IPS-15b (cell line): ENCODE results near the gene SYNPO2.
"Not testable (repeated sequence)": the region's sequence is repeated elsewhere in the genome, so short reads cannot be mapped to it uniquely, and the experiment has no call there.

Experiments
- H3K27me3 ChIP-seq: one replicate; pipeline ENCODE4 v1.6.1; 2013; ENCODE audit warnings: low read length; ENCODE audit not compliant: control insufficient read depth, insufficient read depth
- H3K36me3 ChIP-seq: one replicate; pipeline ENCODE4 v1.6.1; 2013; ENCODE audit warnings: low read length; ENCODE audit not compliant: control insufficient read depth, insufficient read depth
- H3K4me1 ChIP-seq: one replicate; pipeline ENCODE4 v1.6.1; 2013; ENCODE audit warnings: mild to moderate bottlenecking, low read length; ENCODE audit not compliant: control insufficient read depth, insufficient read depth
- H3K4me3 ChIP-seq: one replicate; pipeline ENCODE4 v1.5.1; 2013; ENCODE audit warnings: low read depth, low read length
- H3K9ac ChIP-seq: one replicate; pipeline ENCODE4 v1.6.1; 2013; ENCODE audit warnings: low read depth, mild to moderate bottlenecking, low read length
- H3K9me3 ChIP-seq: one replicate; pipeline ENCODE4 v1.6.1; 2013; ENCODE audit warnings: mild to moderate bottlenecking, low read length; ENCODE audit not compliant: control insufficient read depth, insufficient read depth

Gene SYNPO2

DNA sequence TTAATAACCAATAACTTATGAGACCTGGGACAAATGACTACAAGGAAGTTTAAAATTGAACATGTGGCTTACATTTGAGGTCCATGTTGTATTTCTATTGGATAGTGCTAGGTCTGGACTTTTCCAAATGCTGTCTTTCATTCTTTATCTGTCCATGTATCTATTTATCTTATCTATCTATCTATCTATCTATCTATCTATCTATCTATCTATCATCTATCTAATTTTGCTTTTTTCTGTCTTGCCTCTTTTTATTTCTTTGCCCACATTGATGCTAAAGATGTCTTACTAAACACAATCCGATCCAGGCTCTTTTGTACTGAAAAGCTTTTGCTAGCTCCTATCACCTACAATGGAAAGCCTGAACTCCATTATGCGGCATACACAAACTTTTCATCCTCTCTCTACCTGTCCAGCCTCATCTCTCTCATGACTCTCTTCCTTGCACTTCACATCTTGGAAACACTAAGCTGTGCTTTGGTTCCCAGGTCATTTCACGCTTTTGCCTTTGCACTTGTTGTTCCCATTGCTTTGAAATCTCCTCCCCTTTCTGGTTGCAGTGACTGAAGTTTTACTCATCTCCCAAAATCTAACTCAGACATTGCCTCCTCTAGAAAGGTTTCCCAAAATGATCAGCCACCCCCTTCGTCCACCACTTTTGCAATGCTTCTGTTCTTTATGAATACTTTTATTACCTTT, 107.2 kb downstream of the SYNPO2 start:
- H3K4me1 ChIP-seq: peaks cover 3% of the 10 kb centered on the region
- H3K9ac ChIP-seq: no peak overlapping the region
- no peaks in the 10 kb centered on the region for H3K27me3 ChIP-seq
- no peaks in the 10 kb centered on the region for H3K36me3 ChIP-seq
- H3K9me3 ChIP-seq: no peaks in the 10 kb centered on the region
- H3K4me3 ChIP-seq: no peak overlapping the region

DNA sequence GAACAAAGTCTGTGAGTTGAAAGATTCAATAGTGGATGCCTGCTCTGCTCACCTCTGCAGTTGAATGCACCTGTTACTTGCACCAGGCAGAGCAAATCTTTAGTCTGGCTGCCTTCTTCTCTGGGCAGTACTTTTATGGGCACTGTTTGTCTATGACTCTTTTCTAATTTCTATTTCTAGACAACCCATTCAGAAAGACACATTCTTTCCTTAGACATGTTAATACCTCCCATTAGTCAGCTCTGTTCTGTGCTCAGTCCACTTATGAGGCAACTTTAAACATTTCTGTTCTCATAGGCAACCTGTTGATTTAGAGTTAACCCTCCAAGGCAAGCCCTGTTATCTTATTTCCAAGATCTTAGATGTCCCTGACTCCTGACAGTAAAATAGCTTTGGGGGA, 108.9 kb downstream of the SYNPO2 start:
- H3K4me3 ChIP-seq: no peak overlapping the region
- H3K4me1 ChIP-seq: peaks cover 3% of the 10 kb centered on the region
- H3K36me3 ChIP-seq: no peaks in the 10 kb centered on the region
- no peak overlapping the region for H3K9ac ChIP-seq
- no peaks in the 10 kb centered on the region for H3K9me3 ChIP-seq
- H3K27me3 ChIP-seq: no peaks in the 10 kb centered on the region

DNA sequence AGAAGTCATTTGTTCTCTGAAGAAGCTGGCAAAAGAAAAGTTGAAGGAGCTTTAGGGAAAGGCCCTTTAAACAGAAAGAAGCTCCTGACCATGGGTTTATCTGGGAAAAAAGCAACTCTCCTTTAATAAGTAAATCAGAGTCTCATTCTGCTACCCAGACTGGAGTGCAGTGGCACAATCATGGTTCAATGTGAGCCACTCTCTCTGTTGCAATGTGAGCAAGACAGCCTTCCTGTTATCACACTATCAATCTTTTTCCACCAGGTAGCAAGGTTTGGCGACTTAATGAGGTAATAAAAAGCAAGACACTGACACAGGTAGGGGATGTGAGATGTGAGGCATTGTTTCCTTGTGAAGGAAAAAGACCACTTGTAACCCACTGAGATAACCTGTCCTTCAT, 111.3 kb downstream of the SYNPO2 start:
- Histone ChIP-seq H3K36me3 (no peaks in the 10 kb centered on the region), H3K9ac (no peak overlapping the region), H3K27me3 (no peaks in the 10 kb centered on the region), H3K4me1 (peaks cover 3% of the 10 kb centered on the region), H3K9me3 (no peaks in the 10 kb centered on the region), H3K4me3 (no peak overlapping the region)

DNA sequence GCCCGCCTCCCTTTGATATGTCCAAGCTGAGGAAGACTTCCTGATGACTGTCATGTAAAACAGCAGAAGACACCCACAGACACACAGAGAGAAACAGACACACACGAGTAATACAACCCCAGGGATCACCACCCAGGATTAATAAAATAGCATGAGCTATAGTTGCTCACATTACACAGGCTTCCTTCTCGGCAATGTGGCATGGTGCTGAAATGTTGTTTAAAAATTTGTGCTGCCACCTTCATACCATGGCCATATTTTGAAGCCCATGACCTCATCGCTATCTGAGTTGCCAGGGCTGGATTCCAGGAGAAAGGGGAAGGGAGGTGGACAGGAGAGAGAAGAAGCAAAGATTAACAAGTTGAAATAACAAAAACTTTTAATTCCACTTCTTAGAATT, 111.7 kb downstream of the SYNPO2 start:
- Histone ChIP-seq H3K9me3 (no peaks in the 10 kb centered on the region), H3K27me3 (no peaks in the 10 kb centered on the region), H3K36me3 (no peaks in the 10 kb centered on the region), H3K4me3 (no peak overlapping the region), H3K4me1 (peaks cover 3% of the 10 kb centered on the region), H3K9ac (no peak overlapping the region)

DNA sequence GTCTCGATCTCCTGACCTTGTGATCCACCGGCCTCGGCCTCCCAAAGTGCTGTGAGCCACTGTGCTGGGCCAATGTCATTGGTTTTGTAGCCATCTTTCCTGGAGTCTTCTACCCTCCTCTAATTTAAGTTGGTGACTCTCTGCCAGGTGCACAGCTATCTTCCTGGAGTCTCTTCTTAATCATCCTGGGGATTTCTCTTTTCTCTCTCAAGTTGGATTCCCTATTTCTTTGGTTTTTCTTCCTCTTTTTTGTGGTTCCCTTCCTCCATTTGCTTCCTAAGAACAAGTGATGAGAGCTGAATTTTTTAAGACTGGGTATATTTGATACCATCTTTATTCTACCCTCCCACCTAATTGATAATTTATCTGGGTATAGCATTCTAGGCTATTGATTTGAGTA, 113.8 kb downstream of the SYNPO2 start:
- H3K9me3 ChIP-seq: no peaks in the 10 kb centered on the region
- no peaks in the 10 kb centered on the region for H3K36me3 ChIP-seq
- H3K27me3 ChIP-seq: no peaks in the 10 kb centered on the region
- H3K4me3 ChIP-seq: no peak overlapping the region
- H3K4me1 ChIP-seq: peaks cover 3% of the 10 kb centered on the region
- H3K9ac ChIP-seq: no peak overlapping the region

DNA sequence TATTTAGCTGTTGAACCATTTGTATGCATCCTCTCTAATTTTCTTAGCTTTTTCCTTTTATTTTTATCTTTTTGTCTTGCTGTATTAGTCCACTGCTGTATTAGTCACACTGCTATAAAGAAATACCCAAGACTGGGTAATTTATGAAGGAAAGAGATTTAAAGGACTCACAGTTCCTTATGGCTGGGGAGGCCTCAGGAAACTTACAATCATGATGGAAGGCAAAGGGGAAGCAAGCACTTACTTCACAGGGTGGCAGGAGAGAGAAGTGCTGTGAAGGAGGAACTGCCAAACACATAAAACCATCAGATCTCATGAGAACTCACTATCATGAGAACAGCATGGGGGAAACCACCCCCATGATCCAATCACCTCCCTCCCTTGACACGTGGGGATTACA, 114.3 kb downstream of the SYNPO2 start:
- not testable (repeated sequence) for H3K4me1 ChIP-seq, H3K9me3 ChIP-seq, H3K9ac ChIP-seq, H3K4me3 ChIP-seq, H3K36me3 ChIP-seq, H3K27me3 ChIP-seq

DNA sequence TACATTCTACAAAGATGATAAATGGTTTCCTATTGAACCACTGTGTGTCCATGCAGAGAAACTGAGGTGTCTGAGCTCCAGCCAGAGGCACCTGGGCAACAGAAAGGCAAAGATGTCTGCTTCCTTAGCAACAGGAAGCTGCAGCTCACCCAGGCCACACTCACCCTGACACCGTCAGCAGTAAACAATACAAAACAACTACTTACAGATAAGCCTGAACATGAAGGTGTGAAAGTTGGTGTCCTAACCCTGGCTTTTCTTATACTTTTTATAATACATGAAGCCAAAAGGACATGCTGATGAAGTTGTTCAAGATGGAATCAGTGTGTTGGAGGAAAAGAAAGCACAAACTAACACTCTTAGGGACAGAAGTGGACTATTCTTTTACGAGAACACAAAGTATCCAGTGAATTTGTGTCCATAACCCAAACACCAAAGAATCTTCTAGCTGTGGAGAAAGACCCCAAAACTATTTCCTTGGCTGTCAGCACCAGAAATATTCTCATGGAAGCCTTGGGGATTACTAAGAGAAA, 117.3 kb downstream of the SYNPO2 start:
- Histone ChIP-seq H3K36me3 (no peaks in the 10 kb centered on the region), H3K9ac (no peak overlapping the region), H3K4me1 (no peaks in the 10 kb centered on the region), H3K9me3 (no peaks in the 10 kb centered on the region), H3K27me3 (no peaks in the 10 kb centered on the region), H3K4me3 (no peak overlapping the region)

DNA sequence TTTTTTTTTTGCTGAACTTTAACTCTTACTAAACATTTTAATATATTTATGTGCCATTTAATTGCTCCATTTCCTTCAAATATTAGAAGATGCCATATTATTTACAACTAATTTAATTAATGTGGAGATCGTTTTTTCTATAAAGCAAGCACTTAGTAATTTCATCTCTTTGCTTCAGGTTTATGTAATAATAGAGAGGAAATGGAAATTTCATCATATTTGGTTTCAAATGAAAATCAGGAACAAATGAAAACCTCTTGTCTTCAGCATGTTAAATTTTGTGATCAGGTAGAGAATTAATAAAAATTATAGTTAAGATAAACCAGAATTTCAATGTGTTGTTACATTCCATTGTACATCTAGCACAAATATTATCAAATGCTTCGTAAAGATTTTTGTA, 120.1 kb downstream of the SYNPO2 start:
- Histone ChIP-seq H3K36me3 (no peaks in the 10 kb centered on the region), H3K4me3 (no peak overlapping the region), H3K27me3 (no peaks in the 10 kb centered on the region), H3K9ac (no peak overlapping the region), H3K4me1 (no peaks in the 10 kb centered on the region), H3K9me3 (no peaks in the 10 kb centered on the region)

DNA sequence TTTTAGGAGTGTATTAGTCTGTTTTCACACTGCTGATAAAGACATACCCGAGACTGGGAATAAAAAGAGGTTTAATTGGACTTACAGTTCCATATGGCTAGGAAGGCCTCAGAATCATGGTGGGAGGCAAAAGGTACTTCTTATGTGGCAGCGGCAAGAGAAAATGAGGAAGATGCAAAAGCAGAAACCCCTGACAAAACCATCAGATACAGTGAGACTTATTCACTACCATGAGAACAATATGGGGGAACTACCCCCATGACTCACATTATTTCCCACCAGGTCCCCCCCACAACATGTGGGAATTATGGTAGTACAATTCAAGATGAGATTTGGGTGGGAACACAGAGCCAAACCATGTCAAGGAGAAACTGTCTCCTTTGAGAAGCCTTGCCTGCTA, 121.6 kb downstream of the SYNPO2 start:
- not testable (repeated sequence) for H3K27me3 ChIP-seq, H3K4me1 ChIP-seq, H3K4me3 ChIP-seq, H3K9me3 ChIP-seq, H3K9ac ChIP-seq, H3K36me3 ChIP-seq

DNA sequence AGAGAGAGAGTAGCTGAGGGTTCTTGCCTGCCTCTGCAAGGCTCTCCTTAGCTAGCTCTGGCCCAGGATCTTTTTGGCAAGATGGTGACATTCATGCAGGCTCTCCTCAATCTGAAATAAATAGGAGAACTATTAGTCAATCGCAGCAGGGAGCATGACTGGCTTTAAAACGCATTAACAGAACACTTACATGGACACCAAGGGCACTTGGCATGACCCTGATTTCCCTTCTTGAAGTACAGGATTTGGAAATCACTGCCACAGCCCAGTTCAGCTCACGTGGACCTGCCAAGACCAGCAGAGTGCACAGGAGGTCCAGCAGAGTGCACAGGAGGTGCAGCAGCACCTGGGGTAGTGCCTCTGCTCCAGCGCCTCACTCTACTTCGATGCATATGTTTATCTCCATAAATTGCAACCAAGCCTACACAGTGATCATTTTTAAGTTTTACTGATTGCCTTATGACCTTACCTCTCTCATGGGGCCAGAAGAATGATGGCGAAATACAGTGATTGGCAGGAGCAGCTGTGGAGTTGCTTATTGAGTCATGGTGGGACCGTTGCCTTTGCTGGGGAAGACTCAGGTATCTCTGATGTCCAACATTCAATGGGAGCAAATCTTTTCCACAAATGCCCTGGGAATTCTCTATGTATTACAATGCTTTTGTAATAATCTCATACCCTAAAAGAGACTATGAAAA, 122.4 kb downstream of the SYNPO2 start:
- H3K27me3 ChIP-seq: no peaks in the 10 kb centered on the region
- H3K9me3 ChIP-seq: no peaks in the 10 kb centered on the region
- no peak overlapping the region for H3K4me3 ChIP-seq
- no peak overlapping the region for H3K9ac ChIP-seq
- no peaks in the 10 kb centered on the region for H3K4me1 ChIP-seq
- no peaks in the 10 kb centered on the region for H3K36me3 ChIP-seq

DNA sequence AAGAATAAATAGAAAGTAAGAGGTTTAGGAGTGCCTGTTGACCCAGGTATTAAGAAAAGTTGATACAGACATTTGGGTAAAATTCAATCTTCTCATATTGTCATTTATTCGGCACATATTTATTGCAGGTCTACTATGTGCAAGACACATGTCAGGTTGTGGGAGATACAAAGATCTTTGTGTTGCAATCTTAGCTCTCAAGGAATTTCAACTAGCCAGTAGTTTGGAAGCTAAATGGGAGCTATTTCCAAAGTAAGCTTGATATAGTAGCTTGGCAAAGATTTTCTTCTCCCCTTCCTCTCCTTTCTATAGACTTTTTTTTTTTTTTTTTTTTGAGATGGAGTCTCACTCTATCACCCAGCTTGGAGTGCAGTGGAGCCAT, 122.9 kb downstream of the SYNPO2 start:
- H3K4me1 ChIP-seq: no peaks in the 10 kb centered on the region

DNA sequence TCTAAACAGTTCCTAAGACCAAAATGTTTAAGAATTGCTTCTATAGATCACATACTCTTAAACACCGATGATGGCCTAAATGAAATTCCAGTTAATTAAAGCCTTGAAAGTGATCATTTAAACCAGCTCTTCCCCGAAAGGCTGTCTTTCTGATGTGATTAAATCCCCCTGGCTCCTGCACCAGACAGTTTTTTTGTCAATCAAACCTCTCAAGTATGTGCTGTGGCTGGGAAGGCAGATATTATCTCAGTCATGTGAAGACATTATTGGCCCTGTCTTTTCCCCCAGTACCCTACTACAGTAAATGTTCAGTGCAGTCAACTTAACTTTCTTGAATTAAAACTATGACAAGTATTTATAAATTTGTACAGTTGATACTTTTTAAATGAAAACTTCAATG, 126.0 kb downstream of the SYNPO2 start:
- H3K27me3 ChIP-seq: no peaks in the 10 kb centered on the region
- no peak overlapping the region for H3K4me3 ChIP-seq
- H3K4me1 ChIP-seq: no peaks in the 10 kb centered on the region
- H3K36me3 ChIP-seq: no peaks in the 10 kb centered on the region
- no peaks in the 10 kb centered on the region for H3K9me3 ChIP-seq
- H3K9ac ChIP-seq: no peak overlapping the region

More for the DNA sequence above, 122.9 kb downstream of the SYNPO2 start:
- H3K27me3 ChIP-seq: no peaks in the 10 kb centered on the region
- H3K9ac ChIP-seq: no peak overlapping the region
- no peaks in the 10 kb centered on the region for H3K9me3 ChIP-seq
- H3K4me3 ChIP-seq: no peak overlapping the region
- H3K36me3 ChIP-seq: no peaks in the 10 kb centered on the region
